ENCODE data around the gene RBBP5.

- TF ChIP-seq CTCF (IDR thresholded peaks at IDR 0.05) (no peak), POLR2A (IDR thresholded peaks at IDR 0.05) (no peak)
These were observed 56.1 kb downstream of the RBBP5 start for GRCh38 chr1:205065666-205066065.
